ENCODE results near the gene CFAP65. TPM values are rescaled to one million over a fixed set of nuclear protein-coding genes. Genes with fewer than 3 reads are reported as not detected.

Gene CFAP65
- total and polyA plus RNA-seq, 9 of the 15 experiments (the other 6 are each of a cell fraction or from before 2014, with no cell fraction given), result not detected

GRCh38 chr2:218995972-218996711 is 45.2 kb downstream of the CFAP65 start:
- ATAC-seq, result peak; percentile 97
- Histone ChIP-seq H3K9ac (ENCODE audit: insufficient read depth in 1 of 2, low read depth in 2 of 2, low read length in 2 of 2) (peak overlapping the region; percentile 59 to 86; a peak in 3 of 4 replicates), H3K79me2 (ENCODE audit: control insufficient read depth, insufficient read depth, low read length) (no peaks in the 10 kb centered on the region), H3K4me3 (peak overlapping the region; percentile 51), H3K36me3 (ENCODE audit: control insufficient read depth, insufficient read depth, low read length) (no peaks in the 10 kb centered on the region), H4K20me1 (replicated peaks; ENCODE audit: control insufficient read depth, insufficient read depth, low read length) (no peaks in the 10 kb centered on the region), H3K27ac (ENCODE audit: extremely low read depth, low read depth, low read length) (peak overlapping the region; percentile 33; the same call in 2 of the 3 replicates), H3K9me3 (replicated peaks; ENCODE audit: control insufficient read depth, insufficient read depth, low read depth, low read length) (no peaks in the 10 kb centered on the region), H3K4me2 (ENCODE audit: insufficient read depth, low read length) (peak overlapping the region; percentile 82), H2AFZ (ENCODE audit: low read depth, low read length) (peak overlapping the region; percentile 96), H3K9me1 (ENCODE audit: control insufficient read depth, insufficient read depth, low read length) (no peaks in the 10 kb centered on the region), H3K27me3 (ENCODE audit: control insufficient read depth in 2 of 2, insufficient read depth in 2 of 2, low read length in 2 of 2) (peaks cover 0 to 36% of the 10 kb centered on the region in 2 experiments; a peak in 3 of 5 replicates), H3K4me1 (replicated peaks in 1 of 2; ENCODE audit: control insufficient read depth in 2 of 2, insufficient read depth in 2 of 2, low read length in 2 of 2) (peaks cover 12 to 33% of the 10 kb centered on the region in 2 experiments; a peak in 4 of 5 replicates)
- intact Hi-C loops (cut with micrococcal nuclease), result loop anchor here (1.0 kb wide), 1 partner anchor 159 kb away; no protein-coding TSS in a partner anchor
- in situ Hi-C loops (cut with MboI), result no loop called here
- WGBS (ENCODE audit: insufficient coverage, low coverage, missing lambda C conversion rate), result 0% methylated on average over 9 of the region's 43 CpGs
- DNase-seq (ENCODE audit: extremely low read depth in 1 of 4, low spot score in 3 of 4), result peak; percentile 89 to 92 (median 91)
- CTCF ChIA-PET (ENCODE audit: low intra/inter-chr PET ratio), result interaction anchor here (0.6 to 1.6 kb wide), 5 partner anchors 11 to 159 kb away, joined by 3 to 11 read pairs (median 5); partner anchors contain the start of gene FEV
- peak; percentile 88 for FAIRE-seq
- BruUV-seq (replicated peaks), result no TSS peak
- POLR2A ChIA-PET, result interaction anchor here (0.6 to 1.1 kb wide), 2 partner anchors 18 to 149 kb away, joined by 3 read pairs; no protein-coding TSS in a partner anchor
- TF ChIP-seq HDAC3 (IDR thresholded peaks at IDR 0.05; ENCODE audit: borderline replicate concordance, partially characterized antibody) (no peak), PCBP2 (IDR thresholded peaks at IDR 0.05; ENCODE audit: low read depth, low read length, poor library complexity, severe bottlenecking) (no peak), RNF219 (CRISPR knock-in tag; IDR thresholded peaks at IDR 0.05) (no peak), HNRNPUL1 (IDR thresholded peaks at IDR 0.05; ENCODE audit: low read length) (no peak), ASH1L (IDR thresholded peaks at IDR 0.05; ENCODE audit: borderline replicate concordance, low read depth, partially characterized antibody) (no peak), ZFP36 (IDR thresholded peaks at IDR 0.05; ENCODE audit: low read depth, low read length, partially characterized antibody) (no peak), MBD1 (CRISPR knock-in tag; IDR thresholded peaks at IDR 0.05) (no peak), ETV6 (IDR thresholded peaks at IDR 0.05; ENCODE audit: borderline replicate concordance in 1 of 2, low read depth in 2 of 2, low read length in 1 of 2) (no peak), ETV6 (CRISPR knock-in tag; IDR thresholded peaks at IDR 0.05; ENCODE audit: borderline replicate concordance) (no peak), DPF2 (IDR thresholded peaks at IDR 0.05) (no peak), NR0B1 (IDR thresholded peaks at IDR 0.05; ENCODE audit: partially characterized antibody) (no peak), RHOXF2B (CRISPR knock-in tag; conservative IDR thresholded peaks at IDR 0.05) (no peak), CC2D1A (IDR thresholded peaks at IDR 0.05) (no peak), ZNF174 (CRISPR knock-in tag; IDR thresholded peaks at IDR 0.05) (no peak)

Measured in K562 (cell line).